HG03095 (cell line): ENCODE measurements around the gene OTUD5.
"Not testable (repeated sequence)": the region's sequence is repeated elsewhere in the genome, so short reads cannot be mapped to it uniquely, and the experiment has no call there.

Source experiments
- ATAC-seq: cut with Tn5 transposase; IDR thresholded peaks from one replicate; pipeline ENCODE4 v1.9.1; 2021; ENCODE audit warnings: moderate library complexity; ENCODE audit not compliant: unreplicated experiment

Gene OTUD5, protein sequence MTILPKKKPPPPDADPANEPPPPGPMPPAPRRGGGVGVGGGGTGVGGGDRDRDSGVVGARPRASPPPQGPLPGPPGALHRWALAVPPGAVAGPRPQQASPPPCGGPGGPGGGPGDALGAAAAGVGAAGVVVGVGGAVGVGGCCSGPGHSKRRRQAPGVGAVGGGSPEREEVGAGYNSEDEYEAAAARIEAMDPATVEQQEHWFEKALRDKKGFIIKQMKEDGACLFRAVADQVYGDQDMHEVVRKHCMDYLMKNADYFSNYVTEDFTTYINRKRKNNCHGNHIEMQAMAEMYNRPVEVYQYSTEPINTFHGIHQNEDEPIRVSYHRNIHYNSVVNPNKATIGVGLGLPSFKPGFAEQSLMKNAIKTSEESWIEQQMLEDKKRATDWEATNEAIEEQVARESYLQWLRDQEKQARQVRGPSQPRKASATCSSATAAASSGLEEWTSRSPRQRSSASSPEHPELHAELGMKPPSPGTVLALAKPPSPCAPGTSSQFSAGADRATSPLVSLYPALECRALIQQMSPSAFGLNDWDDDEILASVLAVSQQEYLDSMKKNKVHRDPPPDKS

DNA sequence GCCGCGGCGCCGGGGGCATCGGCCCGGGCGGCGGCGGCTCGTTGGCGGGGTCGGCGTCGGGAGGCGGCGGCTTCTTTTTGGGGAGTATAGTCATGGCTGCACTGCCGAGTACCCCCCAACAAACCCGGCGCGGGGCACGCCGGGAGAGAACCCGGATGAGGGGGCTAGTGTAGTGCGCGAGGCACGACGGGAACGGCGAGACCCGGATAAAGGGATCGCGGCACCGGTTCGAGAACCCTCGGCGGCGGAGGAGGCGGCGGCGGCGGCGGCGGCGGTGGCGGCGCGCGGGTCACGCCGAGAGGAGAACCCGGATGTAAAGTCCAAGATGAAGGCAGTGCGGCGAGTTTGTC lies at the start of gene OTUD5:
TSS of gene OTUD5 (minus strand) at position 131 of the 350 bp plus-strand sequence. CDS start at position 94, 37 bp downstream.
- peak; percentile 32 for ATAC-seq

DNA sequence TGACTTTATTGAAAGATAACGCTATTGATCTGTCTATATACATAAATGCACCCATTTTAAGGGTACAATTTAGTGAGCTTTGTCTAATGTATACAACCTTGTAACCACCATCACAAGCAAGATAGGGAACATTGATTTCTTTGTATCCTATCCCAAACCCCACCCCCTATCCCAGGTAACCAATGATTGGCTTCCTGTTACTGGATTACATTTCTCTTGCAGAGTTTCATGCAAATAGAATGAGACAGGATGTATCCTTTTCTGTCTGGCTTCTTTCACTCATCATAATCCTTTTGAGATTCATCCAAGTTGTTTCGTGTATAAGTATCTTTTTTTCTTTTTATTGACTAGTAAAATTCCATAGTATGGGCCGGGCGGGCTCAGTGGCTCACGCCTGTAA lies 46.3 kb upstream of the OTUD5 start:
- no peak for ATAC-seq

DNA sequence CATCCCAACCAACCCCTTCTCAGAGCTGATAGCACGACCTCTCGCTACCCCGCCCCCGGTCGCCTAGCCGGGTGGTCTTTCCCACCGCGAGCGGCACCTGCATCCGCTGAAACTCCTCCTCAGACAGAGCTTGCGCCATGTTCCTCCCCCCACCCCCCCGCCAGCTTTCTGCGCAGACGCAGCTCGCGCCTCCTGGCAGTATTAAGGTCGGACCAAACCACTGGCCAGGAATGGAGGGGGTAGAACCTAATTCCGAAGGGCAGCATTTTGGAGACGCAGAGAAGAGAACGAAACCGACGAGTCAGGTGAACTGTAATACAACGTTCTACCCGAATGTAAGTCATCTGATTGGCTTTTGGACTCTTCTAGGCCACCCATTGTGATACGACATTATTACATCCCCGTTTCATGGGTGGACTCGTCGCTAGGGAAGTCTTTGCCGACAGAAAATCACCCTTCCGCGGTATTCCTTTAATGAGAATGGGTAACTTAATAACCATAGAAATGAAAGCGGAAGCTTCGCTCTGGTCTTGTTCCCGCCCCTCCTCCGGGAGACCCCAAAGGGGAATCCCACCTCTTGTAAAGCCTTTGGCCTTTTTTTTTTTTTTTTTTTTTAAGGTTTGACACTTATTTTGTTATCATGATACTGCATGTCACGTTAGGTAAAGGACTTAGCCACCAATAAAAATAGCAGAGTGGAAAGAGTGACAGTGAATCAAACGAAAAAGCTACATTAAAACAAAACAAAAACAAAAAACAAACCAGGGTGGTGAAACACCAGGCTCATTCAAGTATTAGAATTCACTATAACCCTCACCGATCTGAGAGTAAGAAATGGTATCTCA lies 44.9 kb upstream of the OTUD5 start, which contains the start of gene GRIPAP1:
TSS of gene GRIPAP1 (minus strand) at position 174 of the 845 bp plus-strand sequence. CDS start at position 139, 35 bp downstream.
- peak; percentile 73 for ATAC-seq

GRCh38 chrX:49001521-49002090 lies 44.2 kb upstream of the OTUD5 start:
- ATAC-seq, result peak; percentile 27

GRCh38 chrX:49000636-49001035 lies 43.2 kb upstream of the OTUD5 start:
- ATAC-seq, result no peak

- no peak for ATAC-seq
These were observed 41.6 kb upstream of the OTUD5 start for GRCh38 chrX:48999030-48999429.

GRCh38 chrX:48998391-48998790 lies 41.0 kb upstream of the OTUD5 start:
- no peak for ATAC-seq

- no peak for ATAC-seq
These were observed 40.5 kb upstream of the OTUD5 start for GRCh38 chrX:48997865-48998264.

DNA sequence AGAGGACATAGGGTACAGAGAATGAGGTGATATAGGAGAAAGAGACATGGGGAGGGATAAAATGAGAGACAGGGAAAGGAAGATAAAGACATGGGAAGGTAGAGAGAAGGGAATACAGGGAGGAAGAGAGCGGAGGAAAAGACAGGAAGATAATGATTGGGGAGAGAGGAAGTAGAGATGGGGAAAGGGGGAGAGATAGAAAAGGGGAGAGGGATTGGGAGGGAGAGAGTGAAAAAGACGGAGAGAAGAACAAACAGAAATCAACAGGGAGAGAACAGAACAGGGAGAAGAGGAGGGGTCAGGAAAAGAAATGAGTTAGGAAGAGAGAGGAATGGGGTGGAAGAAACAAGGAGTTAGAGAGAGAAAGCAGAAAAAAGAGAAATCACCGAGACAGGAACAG lies 40.0 kb upstream of the OTUD5 start:
- ATAC-seq, result no peak

- no peak for ATAC-seq
These were observed 39.6 kb upstream of the OTUD5 start for GRCh38 chrX:48996969-48997368.

DNA sequence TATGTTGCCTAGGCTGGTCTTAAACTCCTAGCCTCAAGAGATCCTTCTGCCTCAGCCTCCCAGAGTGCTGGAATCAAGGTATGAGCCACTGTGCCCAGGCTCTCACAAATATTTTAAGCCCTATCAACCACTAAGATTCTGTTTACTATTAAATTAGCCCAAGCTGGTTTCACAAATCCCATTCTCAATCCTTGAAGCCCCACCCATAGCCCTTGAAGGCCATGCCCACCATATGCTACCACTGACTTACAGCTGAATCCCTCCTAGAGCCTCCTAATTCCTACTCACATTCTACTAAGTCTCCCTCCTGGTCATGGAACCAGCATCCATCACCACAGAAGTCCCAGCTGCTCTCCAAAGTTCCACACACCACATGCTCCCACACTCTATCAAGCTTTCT lies 34.9 kb upstream of the OTUD5 start:
- no peak for ATAC-seq

GRCh38 chrX:48989483-48989882 lies 32.1 kb upstream of the OTUD5 start:
- no peak for ATAC-seq

DNA sequence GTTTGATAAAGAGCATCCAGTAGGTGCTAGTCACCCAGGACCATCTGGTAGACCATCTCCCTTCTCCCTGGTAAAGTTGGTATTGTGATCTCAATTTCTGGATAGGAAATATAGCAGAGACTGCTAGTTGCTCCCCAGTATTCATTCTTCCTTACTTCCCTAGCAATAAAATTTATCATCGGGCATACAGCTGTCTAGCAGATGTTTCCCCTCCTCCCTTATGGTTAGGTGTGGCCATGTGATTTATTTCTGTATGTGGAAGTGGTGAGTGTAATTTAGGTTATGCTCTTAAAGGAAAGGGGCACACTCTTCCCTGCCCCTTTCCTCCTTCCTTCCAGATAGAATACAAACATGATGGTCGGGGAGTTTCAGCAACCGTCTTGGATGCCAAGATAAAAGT lies 26.5 kb upstream of the OTUD5 start:
- ATAC-seq, result no peak

GRCh38 chrX:48983081-48983480 lies 25.7 kb upstream of the OTUD5 start:
- no peak for ATAC-seq

DNA sequence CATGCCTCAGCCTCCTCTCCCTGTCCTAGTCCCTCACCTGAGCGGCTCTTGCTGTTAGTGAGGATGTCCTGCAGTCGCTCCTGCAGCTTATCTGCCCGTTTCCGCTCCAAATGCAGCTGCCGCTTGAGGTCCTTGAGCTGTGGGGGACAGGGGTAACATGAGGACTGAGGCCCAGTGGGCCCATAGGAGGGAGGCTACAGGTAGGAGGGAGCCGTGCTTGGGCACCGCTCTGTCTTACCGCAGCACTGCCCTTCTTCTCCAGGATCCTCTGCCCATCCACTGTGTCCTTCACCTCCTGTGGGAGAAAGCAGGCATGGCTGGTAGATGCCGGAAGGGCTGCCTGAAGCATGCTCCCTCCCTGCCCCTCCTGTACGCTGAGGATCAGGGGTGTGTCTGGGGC lies 23.8 kb upstream of the OTUD5 start:
- ATAC-seq, result no peak

- not testable (repeated sequence) for ATAC-seq
These were observed 22.9 kb upstream of the OTUD5 start for GRCh38 chrX:48980341-48980740.

DNA sequence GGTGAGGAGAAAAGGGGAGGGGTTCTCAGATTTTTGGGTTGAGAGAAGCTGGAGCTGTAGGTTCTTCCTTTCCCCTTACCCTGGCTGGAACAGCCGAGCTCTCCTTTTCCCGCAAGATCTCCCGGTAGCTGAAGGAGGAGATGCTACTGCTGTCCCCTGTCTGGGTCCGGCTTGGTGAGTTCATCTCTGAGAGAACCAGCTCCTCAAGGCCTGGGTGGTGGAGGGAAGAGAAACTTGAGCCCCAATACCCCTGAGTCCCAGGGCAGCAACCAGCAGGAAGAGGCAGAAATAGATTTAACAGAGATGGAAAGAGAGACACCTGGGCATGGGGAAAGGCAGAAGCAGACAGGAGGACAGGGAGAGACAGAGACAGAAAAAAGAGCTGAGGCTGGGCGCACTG lies 20.8 kb upstream of the OTUD5 start:
- no peak for ATAC-seq

DNA sequence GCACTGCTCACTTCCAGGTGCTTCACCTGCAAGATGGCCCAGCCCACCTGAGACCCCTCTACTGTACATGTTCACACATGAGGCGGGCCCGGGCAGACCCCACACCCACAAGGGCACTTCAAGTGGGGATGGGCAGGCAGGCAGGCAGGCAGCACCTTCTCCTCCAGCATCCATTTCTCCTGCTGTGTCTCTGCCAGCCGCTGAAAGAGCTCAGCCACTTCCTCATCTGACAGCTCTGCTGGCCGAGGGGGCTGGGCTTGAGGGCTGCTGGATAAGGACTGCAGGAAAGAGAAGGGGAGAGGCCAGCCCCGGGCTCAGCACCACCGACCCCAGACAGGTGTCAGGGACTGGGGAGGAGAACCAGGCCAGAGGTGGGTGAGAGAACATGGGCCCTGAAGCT lies 18.7 kb upstream of the OTUD5 start:
- no peak for ATAC-seq

- no peak for ATAC-seq
These were observed 18.1 kb upstream of the OTUD5 start for GRCh38 chrX:48975541-48975940.

DNA sequence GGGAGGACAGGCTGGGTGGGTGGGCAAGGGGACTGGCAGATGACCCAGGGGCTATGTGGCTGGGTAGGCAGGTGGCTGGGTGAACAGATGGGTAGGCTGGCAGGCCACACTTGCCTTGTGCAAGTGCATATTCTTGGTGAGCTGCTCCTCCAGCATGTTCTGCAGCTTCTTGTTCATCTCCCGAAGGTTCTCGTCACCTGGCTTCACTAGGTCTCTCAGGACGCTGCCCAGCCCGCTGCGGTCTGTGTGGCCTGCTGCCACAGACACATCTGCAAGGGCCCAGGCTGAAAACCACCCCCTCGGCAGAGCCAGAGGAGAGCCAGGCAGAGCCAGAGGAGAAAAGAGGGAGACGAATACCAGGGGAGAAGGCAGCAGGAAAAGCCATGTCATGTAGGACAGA lies 17.6 kb upstream of the OTUD5 start:
- no peak for ATAC-seq

DNA sequence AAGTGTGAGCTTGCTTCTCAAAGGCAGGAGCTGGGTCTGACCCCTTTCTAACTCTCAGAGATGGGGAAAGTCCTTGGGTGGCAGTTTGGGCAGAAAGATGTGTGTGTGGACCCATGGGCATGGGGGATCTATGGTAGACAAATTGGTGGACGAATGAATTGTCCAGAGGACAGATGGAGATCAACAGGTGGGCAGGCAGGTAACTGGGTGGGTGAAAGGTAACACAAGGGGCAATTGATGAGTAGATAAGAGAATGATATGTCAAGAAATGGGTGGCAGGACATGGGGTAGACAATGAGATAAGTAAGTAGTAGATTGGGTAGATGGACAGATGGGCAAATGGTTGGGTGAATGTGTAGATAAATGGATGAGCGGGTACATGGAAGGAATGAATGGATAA lies 17.2 kb upstream of the OTUD5 start:
- no peak for ATAC-seq
